HCT116 (cell line): ENCODE data around the gene MECP2. TPM values are rescaled to one million over a fixed set of nuclear protein-coding genes. Genes with fewer than 3 reads are reported as not detected.

Experiments used
- ATAC-seq: fragments of 200-7000 bp; cut with Tn5 transposase; 2 replicates; pipeline ENCODE4 v1.9.1; 2020; ENCODE audit warnings: mild to moderate bottlenecking, moderate library complexity
- BruUV-seq: library from RNA; stranded (reverse); fragments of 400-500 nt; replicated peaks from 2 replicates; lab custom pipeline; 2021; lab: Mats Ljungman, UMichigan
- CTCF ChIA-PET: fragments of 300-600 bp; sonication (Branson Sonifier 250); formaldehyde crosslinking; loops from one replicate; lab custom pipeline; 2021; ENCODE audit warnings: antibody characterized with exemption; lab: Charles Lee
- POLR2A ChIA-PET: fragments of 300-600, 350-600 bp; sonication (Branson Sonifier 250); formaldehyde crosslinking; loops from one replicate; lab custom pipeline; 2021; ENCODE audit warnings: antibody characterized with exemption; lab: Charles Lee
- RAD21 ChIA-PET, 2 experiments: fragments of 300-600 bp; sonication (Branson Sonifier 250); formaldehyde crosslinking; loops; one replicate each; lab custom pipeline; 2023; ENCODE audit warnings: low total read pairs in 2 of 2; ENCODE audit not compliant: uncharacterized antibody in 2 of 2, unreplicated experiment in 2 of 2, low non-redundant PET in 1 of 2; lab: Charles Lee
- DNase-seq: peaks from one replicate; pipeline ENCODE4 v3.0.0-alpha.2; 2010; ENCODE audit warnings: low read depth, low spot score
- H2AFZ ChIP-seq: fragments of 200-600 bp; shearing (Covaris generic), sonication (generic); 2 replicates; pipeline ENCODE4 v1.6.1; 2017; ENCODE audit warnings: low read depth, mixed run types, mixed read lengths, antibody characterized with exemption, low read length; ENCODE audit not compliant: poor library complexity, severe bottlenecking
- H3K27ac ChIP-seq: 2 replicates; pipeline ENCODE4 v1.5.1; 2012; ENCODE audit warnings: low read depth, low read length
- H3K27me3 ChIP-seq: fragments of 200-600 bp; sonication (generic); 2 replicates; pipeline ENCODE4 v1.6.1; 2016; ENCODE audit warnings: mixed run types, low read length, mixed read lengths; ENCODE audit not compliant: insufficient read depth
- H3K36me3 ChIP-seq, 2 experiments: fragments of 200-500 bp in 1 of 2; fragments of 200-600 bp in 1 of 2; sonication (Bioruptor generic) in 1 of 2; sonication (generic) in 1 of 2; 2 replicates each; pipeline versions ENCODE4 v1.5.1 to v1.6.1; 2014 to 2016; ENCODE audit warnings: low read length in 2 of 2, inconsistent platforms in 1 of 2, mixed read lengths in 1 of 2, mixed run types in 1 of 2; ENCODE audit not compliant: insufficient read depth in 2 of 2, control insufficient read depth in 1 of 2
- H3K4me1 ChIP-seq, 2 experiments: fragments of 200-600 bp in 1 of 2; sonication (generic) in 1 of 2; 2 replicates each; pipeline versions ENCODE4 v1.5.1 to v1.6.1; 2012 to 2017; ENCODE audit warnings: low read length in 2 of 2, inconsistent platforms in 1 of 2, mild to moderate bottlenecking in 1 of 2, mixed read lengths in 1 of 2, mixed run types in 1 of 2, moderate library complexity in 1 of 2; ENCODE audit not compliant: insufficient read depth in 2 of 2, control insufficient read depth in 1 of 2
- H3K4me2 ChIP-seq: fragments of 200-600 bp; sonication (generic); 2 replicates; pipeline ENCODE4 v1.6.1; 2017; ENCODE audit warnings: mixed run types, low read length, mixed read lengths
- H3K4me3 ChIP-seq, 2 experiments: fragments of 200-600 bp in 1 of 2; sonication (generic) in 1 of 2; replicated peaks in 1 of 2; 2 replicates each; pipeline ENCODE4 v1.5.1; 2011 to 2016; ENCODE audit warnings: low read length in 2 of 2, control low read depth in 1 of 2, low read depth in 1 of 2, mild to moderate bottlenecking in 1 of 2, mixed read lengths in 1 of 2, mixed run types in 1 of 2
- H3K79me2 ChIP-seq: fragments of 200-600 bp; sonication (generic); 2 replicates; pipeline ENCODE4 v1.6.1; 2017; ENCODE audit warnings: mild to moderate bottlenecking, mixed run types, low read length, moderate library complexity, mixed read lengths; ENCODE audit not compliant: insufficient read depth
- H3K9ac ChIP-seq: fragments of 200-600 bp; sonication (generic); 2 replicates; pipeline ENCODE4 v1.6.1; 2016; ENCODE audit warnings: low read length, mixed read lengths
- H3K9me2 ChIP-seq: fragments of 200-600 bp; sonication (generic), shearing (Covaris generic); 2 replicates; pipeline ENCODE4 v1.6.1; 2017; ENCODE audit warnings: mixed run types, mild to moderate bottlenecking, moderate library complexity; ENCODE audit not compliant: insufficient read depth
- H3K9me3 ChIP-seq, 2 experiments: fragments of 200-500 bp in 1 of 2; fragments of 200-600 bp in 1 of 2; sonication (Bioruptor generic) in 1 of 2; sonication (generic) in 1 of 2; 2 replicates each; pipeline ENCODE4 v1.6.1; 2014 to 2017; ENCODE audit warnings: low read length in 2 of 2, mixed read lengths in 2 of 2, inconsistent platforms in 1 of 2, low read depth in 1 of 2, mild to moderate bottlenecking in 1 of 2, mixed run types in 1 of 2, moderate library complexity in 1 of 2; ENCODE audit not compliant: control insufficient read depth in 1 of 2, insufficient read depth in 1 of 2
- H4K20me1 ChIP-seq: fragments of 200-600 bp; sonication (generic), shearing (Covaris generic); 2 replicates; pipeline ENCODE4 v1.6.1; 2017; ENCODE audit warnings: mixed run types, mild to moderate bottlenecking, moderate library complexity; ENCODE audit not compliant: insufficient read depth
- ATF3 ChIP-seq: IDR thresholded peaks from 2 replicates; pipeline ENCODE4 v1.6.1; 2012
- CBX3 ChIP-seq: IDR thresholded peaks from 2 replicates; pipeline ENCODE4 v1.6.1; 2012; ENCODE audit warnings: low read depth
- CEBPB ChIP-seq: IDR thresholded peaks from 2 replicates; pipeline ENCODE4 v1.6.1; 2012; ENCODE audit warnings: low read depth
- EGR1 ChIP-seq: IDR thresholded peaks from 2 replicates; pipeline ENCODE4 v1.6.1; 2012; ENCODE audit warnings: low read depth
- EZH2 ChIP-seq: fragments of 200-600 bp; sonication (generic); IDR thresholded peaks from 2 replicates; pipeline ENCODE4 v1.6.1; 2017; ENCODE audit warnings: antibody characterized with exemption, mixed run types
- EZH2phosphoT487 ChIP-seq: fragments of 200-600 bp; IDR thresholded peaks from 2 replicates; pipeline ENCODE4 v1.6.1; 2018; ENCODE audit warnings: antibody characterized with exemption, borderline replicate concordance
- JUND ChIP-seq: IDR thresholded peaks from 2 replicates; pipeline ENCODE4 v1.6.1; 2012
- POLR2A ChIP-seq: IDR thresholded peaks from 2 replicates; pipeline ENCODE4 v1.7.0; 2011; ENCODE audit warnings: borderline replicate concordance; ENCODE audit not compliant: insufficient read depth, insufficient read length; ENCODE audit errors: extremely low read depth
- POLR2AphosphoS5 ChIP-seq: IDR thresholded peaks from 2 replicates; pipeline ENCODE4 v1.6.1; 2011; ENCODE audit warnings: mild to moderate bottlenecking, low read depth, low read length, moderate library complexity
- RAD21 ChIP-seq: IDR thresholded peaks from 2 replicates; pipeline ENCODE4 v1.6.1; 2012; ENCODE audit warnings: low read depth, mild to moderate bottlenecking
- SIN3A ChIP-seq: IDR thresholded peaks from 2 replicates; pipeline ENCODE4 v1.6.1; 2012; ENCODE audit warnings: low read depth
- SP1 ChIP-seq: IDR thresholded peaks from 2 replicates; pipeline ENCODE4 v1.6.1; 2012; ENCODE audit warnings: low read depth
- YY1 ChIP-seq: IDR thresholded peaks from 2 replicates; pipeline ENCODE4 v1.6.1; 2011; ENCODE audit warnings: low read length, low read depth, moderate library complexity, mild to moderate bottlenecking; ENCODE audit not compliant: insufficient replicate concordance; ENCODE audit errors: extremely low read depth
- intact Hi-C: fragments of 100-400 bp; cut with micrococcal nuclease; formaldehyde crosslinking; loops from 2 replicates; pipeline ENCODE4 v1.10.0; 2022
- total RNA-seq: library from RNA; stranded (reverse); gene quantifications from one replicate; pipeline ENCODE4 v1.2.1, GENCODE V29; 2021; ENCODE audit not compliant: unreplicated experiment

The MECP2 gene
- total RNA-seq, 1 experiment from 2014 or later, result 32.4 TPM

GRCh38 chrX:154058214-154058997, 39.1 kb downstream of the MECP2 start:
- Histone ChIP-seq H3K4me2 (0 out of 2 replicates have a peak overlapping the region, but pooled peaks have one; percentile 9), H3K36me3 (no peaks in the 10 kb centered on the region), H3K79me2 (peaks cover 41% of the 10 kb centered on the region; the same call in 1 of the 2 replicates), H3K9me3 (no peaks in the 10 kb centered on the region), H2AFZ (no peak overlapping the region), H3K4me1 (peaks cover 0 to 13% of the 10 kb centered on the region in 2 experiments; a peak in 1 of 4 replicates), H3K4me3 (no peak overlapping the region), H3K9me2 (no peaks in the 10 kb centered on the region), H3K9ac (no peak overlapping the region), H4K20me1 (0 out of 2 replicates have a peak, but pooled peaks cover 3% of the 10 kb centered on the region), H3K27ac (no peak overlapping the region), H3K27me3 (no peaks in the 10 kb centered on the region)
- ATAC-seq (no peak), DNase-seq (no peak)
- ChIA-PET CTCF (no interaction called here), POLR2A (no interaction called here), RAD21 (no interaction called here)
- intact Hi-C loops, result no loop called here
- BruUV-seq, result no TSS peak
- no peak for TF ChIP-seq POLR2A
- TF ChIP-seq EZH2, result no peak
- TF ChIP-seq EGR1, result no peak
- no peak for TF ChIP-seq JUND
- no peak for TF ChIP-seq SIN3A
- no peak for TF ChIP-seq EZH2phosphoT487
- TF ChIP-seq ATF3, result no peak
- TF ChIP-seq YY1, result no peak
- no peak for TF ChIP-seq RAD21
- no peak for TF ChIP-seq SP1
- TF ChIP-seq POLR2AphosphoS5, result no peak
- TF ChIP-seq CBX3, result no peak
- no peak for TF ChIP-seq CEBPB
- TF ChIP-seq, all 23 proteins: peak for 0
